GM12872 (cell line): ENCODE results near the gene CKAP5.

Experiments
- CTCF ChIP-seq: IDR thresholded peaks from 3 replicates; pipeline ENCODE4 v1.5.1; 2011; ENCODE audit warnings: low read depth, mild to moderate bottlenecking, low read length, moderate library complexity; ENCODE audit not compliant: insufficient read depth

The CKAP5 gene

GRCh38 chr11:46845740-46846509 is at the start of gene CKAP5:
CKAP5 (minus strand) TSS chr11:46846280; CDS start chr11:46821231, 25,049 bp downstream.
- TF ChIP-seq CTCF: no peak

- no peak for TF ChIP-seq CTCF
These were observed 49.7 kb upstream of the CKAP5 start for GRCh38 chr11:46895821-46896220.

GRCh38 chr11:46894961-46895360 is 48.9 kb upstream of the CKAP5 start:
- TF ChIP-seq CTCF: no peak

- TF ChIP-seq CTCF: no peak
These were observed 48.4 kb upstream of the CKAP5 start for GRCh38 chr11:46894506-46894905.

GRCh38 chr11:46892838-46893237 is 46.8 kb upstream of the CKAP5 start:
- no peak for TF ChIP-seq CTCF

GRCh38 chr11:46892109-46892508 is 46.0 kb upstream of the CKAP5 start:
- no peak for TF ChIP-seq CTCF

GRCh38 chr11:46890665-46891064 is 44.6 kb upstream of the CKAP5 start:
- no peak for TF ChIP-seq CTCF
